ES-I3 (cell line): ENCODE results near the gene CARD11.

Experiments
- H3K36me3 ChIP-seq: 2 replicates; pipeline ENCODE4 v1.6.1; 2013; ENCODE audit warnings: mild to moderate bottlenecking, low read length, control low read depth, moderate library complexity; ENCODE audit not compliant: insufficient read depth
- H3K4me1 ChIP-seq: 2 replicates; pipeline ENCODE4 v1.6.1; 2013; ENCODE audit warnings: mild to moderate bottlenecking, control low read depth, low read length; ENCODE audit not compliant: insufficient read depth
- H3K9ac ChIP-seq: 2 replicates; pipeline ENCODE4 v1.6.1; 2013; ENCODE audit warnings: low read depth, mild to moderate bottlenecking, low read length, moderate library complexity
- H3K9me3 ChIP-seq: 2 replicates; pipeline ENCODE4 v1.6.1; 2013; ENCODE audit warnings: mild to moderate bottlenecking, low read length, moderate library complexity; ENCODE audit not compliant: control insufficient read depth, insufficient read depth

CARD11 gene

GRCh38 chr7:2893411-2893861, 150.2 kb downstream of the CARD11 start:
- no peak overlapping the region for H3K9ac ChIP-seq

GRCh38 chr7:2892549-2892948, 151.1 kb downstream of the CARD11 start:
- Histone ChIP-seq H3K36me3 (no peaks in the 10 kb centered on the region), H3K9me3 (no peaks in the 10 kb centered on the region), H3K4me1 (no peaks in the 10 kb centered on the region), H3K9ac (no peak overlapping the region)

More at GRCh38 chr7:2893411-2893861, 150.2 kb downstream of the CARD11 start:
- no peaks in the 10 kb centered on the region; the same call in 1 of the 2 replicates for H3K9me3 ChIP-seq
- no peaks in the 10 kb centered on the region for H3K36me3 ChIP-seq
- no peaks in the 10 kb centered on the region for H3K4me1 ChIP-seq

- no peak overlapping the region for H3K9ac ChIP-seq
- no peaks in the 10 kb centered on the region for H3K36me3 ChIP-seq
- no peaks in the 10 kb centered on the region for H3K4me1 ChIP-seq
- H3K9me3 ChIP-seq: no peaks in the 10 kb centered on the region
Observed at GRCh38 chr7:2887816-2888215, 155.9 kb downstream of the CARD11 start.

- Histone ChIP-seq H3K4me1 (peaks cover 4% of the 10 kb centered on the region; the same call in 1 of the 2 replicates), H3K9me3 (no peaks in the 10 kb centered on the region), H3K36me3 (no peaks in the 10 kb centered on the region), H3K9ac (no peak overlapping the region)
Observed at GRCh38 chr7:2886900-2887299, 156.8 kb downstream of the CARD11 start.

- no peaks in the 10 kb centered on the region for H3K9me3 ChIP-seq
- H3K36me3 ChIP-seq: no peaks in the 10 kb centered on the region
- H3K4me1 ChIP-seq: peaks cover 6% of the 10 kb centered on the region; the same call in 1 of the 2 replicates
- no peak overlapping the region for H3K9ac ChIP-seq
Observed at GRCh38 chr7:2886391-2886790, 157.3 kb downstream of the CARD11 start.

GRCh38 chr7:2884161-2884560, 159.5 kb downstream of the CARD11 start:
- H3K4me1 ChIP-seq: peaks cover 14% of the 10 kb centered on the region; the same call in 1 of the 2 replicates
- H3K36me3 ChIP-seq: no peaks in the 10 kb centered on the region
- no peaks in the 10 kb centered on the region for H3K9me3 ChIP-seq

GRCh38 chr7:2883101-2883500, 160.6 kb downstream of the CARD11 start:
- Histone ChIP-seq H3K9me3 (no peaks in the 10 kb centered on the region), H3K36me3 (no peaks in the 10 kb centered on the region), H3K9ac (no peak overlapping the region), H3K4me1 (peaks cover 14% of the 10 kb centered on the region; the same call in 1 of the 2 replicates)

More at GRCh38 chr7:2884161-2884560, 159.5 kb downstream of the CARD11 start:
- H3K9ac ChIP-seq: no peak overlapping the region

- Histone ChIP-seq H3K4me1 (peaks cover 14% of the 10 kb centered on the region; the same call in 1 of the 2 replicates), H3K36me3 (no peaks in the 10 kb centered on the region), H3K9ac (no peak overlapping the region), H3K9me3 (no peaks in the 10 kb centered on the region)
Observed at GRCh38 chr7:2882111-2882510, 161.6 kb downstream of the CARD11 start.

GRCh38 chr7:2880874-2881533, 162.7 kb downstream of the CARD11 start:
- Histone ChIP-seq H3K9ac (no peak overlapping the region), H3K9me3 (no peaks in the 10 kb centered on the region), H3K36me3 (no peaks in the 10 kb centered on the region), H3K4me1 (peaks cover 17% of the 10 kb centered on the region; the same call in 1 of the 2 replicates)

- Histone ChIP-seq H3K9me3 (no peaks in the 10 kb centered on the region), H3K36me3 (no peaks in the 10 kb centered on the region), H3K4me1 (peaks cover 21% of the 10 kb centered on the region), H3K9ac (no peak overlapping the region)
Observed at GRCh38 chr7:2880051-2880450, 163.6 kb downstream of the CARD11 start.

- no peaks in the 10 kb centered on the region for H3K9me3 ChIP-seq
- H3K4me1 ChIP-seq: peaks cover 21% of the 10 kb centered on the region
- no peaks in the 10 kb centered on the region for H3K36me3 ChIP-seq
- H3K9ac ChIP-seq: no peak overlapping the region
Observed at GRCh38 chr7:2879354-2879753, 164.3 kb downstream of the CARD11 start.

GRCh38 chr7:2878306-2878705, 165.4 kb downstream of the CARD11 start:
- H3K9ac ChIP-seq: no peak overlapping the region

GRCh38 chr7:2876031-2876731, 167.5 kb downstream of the CARD11 start:
- Histone ChIP-seq H3K9ac (no peak overlapping the region), H3K4me1 (peaks cover 21% of the 10 kb centered on the region), H3K36me3 (no peaks in the 10 kb centered on the region), H3K9me3 (no peaks in the 10 kb centered on the region)

More at GRCh38 chr7:2878306-2878705, 165.4 kb downstream of the CARD11 start:
- H3K4me1 ChIP-seq: peaks cover 25% of the 10 kb centered on the region
- no peaks in the 10 kb centered on the region for H3K36me3 ChIP-seq
- no peaks in the 10 kb centered on the region for H3K9me3 ChIP-seq

- Histone ChIP-seq H3K9me3 (no peaks in the 10 kb centered on the region), H3K36me3 (no peaks in the 10 kb centered on the region), H3K4me1 (peaks cover 18% of the 10 kb centered on the region), H3K9ac (peak overlapping the region; percentile 9; the same call in 1 of the 2 replicates)
Observed at GRCh38 chr7:2873686-2874551, 169.7 kb downstream of the CARD11 start.
